HCT116 (cell line): ENCODE results near the gene IRS1. TPM values are rescaled to one million over a fixed set of nuclear protein-coding genes. Genes with fewer than 3 reads are reported as not detected.

Source experiments
- ATAC-seq: fragments of 200-7000 bp; cut with Tn5 transposase; 2 replicates; pipeline ENCODE4 v1.9.1; 2020; ENCODE audit warnings: mild to moderate bottlenecking, moderate library complexity
- BruUV-seq: library from RNA; stranded (reverse); fragments of 400-500 nt; replicated peaks from 2 replicates; lab custom pipeline; 2021; lab: Mats Ljungman, UMichigan
- CTCF ChIA-PET: fragments of 300-600 bp; sonication (Branson Sonifier 250); formaldehyde crosslinking; loops from one replicate; lab custom pipeline; 2021; ENCODE audit warnings: antibody characterized with exemption; lab: Charles Lee
- POLR2A ChIA-PET: fragments of 300-600, 350-600 bp; sonication (Branson Sonifier 250); formaldehyde crosslinking; loops from one replicate; lab custom pipeline; 2021; ENCODE audit warnings: antibody characterized with exemption; lab: Charles Lee
- RAD21 ChIA-PET, 2 experiments: fragments of 300-600 bp; sonication (Branson Sonifier 250); formaldehyde crosslinking; loops; one replicate each; lab custom pipeline; 2023; ENCODE audit warnings: low total read pairs in 2 of 2; ENCODE audit not compliant: uncharacterized antibody in 2 of 2, unreplicated experiment in 2 of 2, low non-redundant PET in 1 of 2; lab: Charles Lee
- DNase-seq: peaks from one replicate; pipeline ENCODE4 v3.0.0-alpha.2; 2010; ENCODE audit warnings: low read depth, low spot score
- H2AFZ ChIP-seq: fragments of 200-600 bp; shearing (Covaris generic), sonication (generic); 2 replicates; pipeline ENCODE4 v1.6.1; 2017; ENCODE audit warnings: low read depth, mixed run types, mixed read lengths, antibody characterized with exemption, low read length; ENCODE audit not compliant: poor library complexity, severe bottlenecking
- H3K27ac ChIP-seq: 2 replicates; pipeline ENCODE4 v1.5.1; 2012; ENCODE audit warnings: low read depth, low read length
- H3K27me3 ChIP-seq: fragments of 200-600 bp; sonication (generic); 2 replicates; pipeline ENCODE4 v1.6.1; 2016; ENCODE audit warnings: mixed run types, low read length, mixed read lengths; ENCODE audit not compliant: insufficient read depth
- H3K36me3 ChIP-seq, 2 experiments: fragments of 200-500 bp in 1 of 2; fragments of 200-600 bp in 1 of 2; sonication (Bioruptor generic) in 1 of 2; sonication (generic) in 1 of 2; 2 replicates each; pipeline versions ENCODE4 v1.5.1 to v1.6.1; 2014 to 2016; ENCODE audit warnings: low read length in 2 of 2, inconsistent platforms in 1 of 2, mixed read lengths in 1 of 2, mixed run types in 1 of 2; ENCODE audit not compliant: insufficient read depth in 2 of 2, control insufficient read depth in 1 of 2
- H3K4me1 ChIP-seq, 2 experiments: fragments of 200-600 bp in 1 of 2; sonication (generic) in 1 of 2; 2 replicates each; pipeline versions ENCODE4 v1.5.1 to v1.6.1; 2012 to 2017; ENCODE audit warnings: low read length in 2 of 2, inconsistent platforms in 1 of 2, mild to moderate bottlenecking in 1 of 2, mixed read lengths in 1 of 2, mixed run types in 1 of 2, moderate library complexity in 1 of 2; ENCODE audit not compliant: insufficient read depth in 2 of 2, control insufficient read depth in 1 of 2
- H3K4me2 ChIP-seq: fragments of 200-600 bp; sonication (generic); 2 replicates; pipeline ENCODE4 v1.6.1; 2017; ENCODE audit warnings: mixed run types, low read length, mixed read lengths
- H3K4me3 ChIP-seq, 2 experiments: fragments of 200-600 bp in 1 of 2; sonication (generic) in 1 of 2; replicated peaks in 1 of 2; 2 replicates each; pipeline ENCODE4 v1.5.1; 2011 to 2016; ENCODE audit warnings: low read length in 2 of 2, control low read depth in 1 of 2, low read depth in 1 of 2, mild to moderate bottlenecking in 1 of 2, mixed read lengths in 1 of 2, mixed run types in 1 of 2
- H3K79me2 ChIP-seq: fragments of 200-600 bp; sonication (generic); 2 replicates; pipeline ENCODE4 v1.6.1; 2017; ENCODE audit warnings: mild to moderate bottlenecking, mixed run types, low read length, moderate library complexity, mixed read lengths; ENCODE audit not compliant: insufficient read depth
- H3K9ac ChIP-seq: fragments of 200-600 bp; sonication (generic); 2 replicates; pipeline ENCODE4 v1.6.1; 2016; ENCODE audit warnings: low read length, mixed read lengths
- H3K9me2 ChIP-seq: fragments of 200-600 bp; sonication (generic), shearing (Covaris generic); 2 replicates; pipeline ENCODE4 v1.6.1; 2017; ENCODE audit warnings: mixed run types, mild to moderate bottlenecking, moderate library complexity; ENCODE audit not compliant: insufficient read depth
- H3K9me3 ChIP-seq, 2 experiments: fragments of 200-500 bp in 1 of 2; fragments of 200-600 bp in 1 of 2; sonication (Bioruptor generic) in 1 of 2; sonication (generic) in 1 of 2; 2 replicates each; pipeline ENCODE4 v1.6.1; 2014 to 2017; ENCODE audit warnings: low read length in 2 of 2, mixed read lengths in 2 of 2, inconsistent platforms in 1 of 2, low read depth in 1 of 2, mild to moderate bottlenecking in 1 of 2, mixed run types in 1 of 2, moderate library complexity in 1 of 2; ENCODE audit not compliant: control insufficient read depth in 1 of 2, insufficient read depth in 1 of 2
- H4K20me1 ChIP-seq: fragments of 200-600 bp; sonication (generic), shearing (Covaris generic); 2 replicates; pipeline ENCODE4 v1.6.1; 2017; ENCODE audit warnings: mixed run types, mild to moderate bottlenecking, moderate library complexity; ENCODE audit not compliant: insufficient read depth
- ATF3 ChIP-seq: IDR thresholded peaks from 2 replicates; pipeline ENCODE4 v1.6.1; 2012
- CEBPB ChIP-seq: IDR thresholded peaks from 2 replicates; pipeline ENCODE4 v1.6.1; 2012; ENCODE audit warnings: low read depth
- CTCF ChIP-seq, 3 experiments: fragments of 200-600 bp in 1 of 3; sonication (generic) in 1 of 3; IDR thresholded peaks in 2 of 3; conservative IDR thresholded peaks in 1 of 3; 2 replicates each; pipeline ENCODE4 v1.5.1; 2012 to 2017; ENCODE audit warnings: low read depth in 2 of 3, low read length in 2 of 3, antibody characterized with exemption in 1 of 3, borderline replicate concordance in 1 of 3, control low read depth in 1 of 3, mild to moderate bottlenecking in 1 of 3, mixed read lengths in 1 of 3, mixed run types in 1 of 3, moderate library complexity in 1 of 3; ENCODE audit not compliant: insufficient read depth in 1 of 3
- EGR1 ChIP-seq: IDR thresholded peaks from 2 replicates; pipeline ENCODE4 v1.6.1; 2012; ENCODE audit warnings: low read depth
- ELF1 ChIP-seq: IDR thresholded peaks from 2 replicates; pipeline ENCODE4 v1.6.1; 2012; ENCODE audit warnings: low read depth, borderline replicate concordance
- EZH2phosphoT487 ChIP-seq: fragments of 200-600 bp; IDR thresholded peaks from 2 replicates; pipeline ENCODE4 v1.6.1; 2018; ENCODE audit warnings: antibody characterized with exemption, borderline replicate concordance
- JUND ChIP-seq: IDR thresholded peaks from 2 replicates; pipeline ENCODE4 v1.6.1; 2012
- MAX ChIP-seq: IDR thresholded peaks from 2 replicates; pipeline ENCODE4 v1.6.1; 2012
- POLR2A ChIP-seq: IDR thresholded peaks from 2 replicates; pipeline ENCODE4 v1.7.0; 2011; ENCODE audit warnings: borderline replicate concordance; ENCODE audit not compliant: insufficient read depth, insufficient read length; ENCODE audit errors: extremely low read depth
- POLR2AphosphoS5 ChIP-seq: IDR thresholded peaks from 2 replicates; pipeline ENCODE4 v1.6.1; 2011; ENCODE audit warnings: mild to moderate bottlenecking, low read depth, low read length, moderate library complexity
- RAD21 ChIP-seq: IDR thresholded peaks from 2 replicates; pipeline ENCODE4 v1.6.1; 2012; ENCODE audit warnings: low read depth, mild to moderate bottlenecking
- REST ChIP-seq: IDR thresholded peaks from 2 replicates; pipeline ENCODE4 v1.6.1; 2012; ENCODE audit warnings: low read depth
- SIN3A ChIP-seq: IDR thresholded peaks from 2 replicates; pipeline ENCODE4 v1.6.1; 2012; ENCODE audit warnings: low read depth
- SP1 ChIP-seq: IDR thresholded peaks from 2 replicates; pipeline ENCODE4 v1.6.1; 2012; ENCODE audit warnings: low read depth
- YY1 ChIP-seq: IDR thresholded peaks from 2 replicates; pipeline ENCODE4 v1.6.1; 2011; ENCODE audit warnings: low read length, low read depth, moderate library complexity, mild to moderate bottlenecking; ENCODE audit not compliant: insufficient replicate concordance; ENCODE audit errors: extremely low read depth
- ZBTB33 ChIP-seq: IDR thresholded peaks from 2 replicates; pipeline ENCODE4 v1.6.1; 2011; ENCODE audit warnings: mild to moderate bottlenecking, low read length, moderate library complexity; ENCODE audit not compliant: insufficient replicate concordance; ENCODE audit errors: extremely low read depth
- ZFX ChIP-seq: fragments of 450-650 bp; IDR thresholded peaks from 2 replicates; pipeline ENCODE4 v1.6.1; 2017
- intact Hi-C: fragments of 100-400 bp; cut with micrococcal nuclease; formaldehyde crosslinking; loops from 2 replicates; pipeline ENCODE4 v1.10.0; 2022
- total RNA-seq: library from RNA; stranded (reverse); gene quantifications from one replicate; pipeline ENCODE4 v1.2.1, GENCODE V29; 2021; ENCODE audit not compliant: unreplicated experiment

Gene IRS1
- total RNA-seq, 1 experiment from 2014 or later, result 88.8 TPM

- H3K27ac ChIP-seq, result peak overlapping the region; percentile 47; the same call in 1 of the 2 replicates
- ChIA-PET POLR2A (interaction anchor here (1.5 kb wide), 1 partner anchor 9 kb away, joined by 5 read pairs; no protein-coding TSS in a partner anchor), CTCF (no interaction called here), RAD21 (no interaction called here)
- no peak overlapping the region for H3K9ac ChIP-seq
- H3K79me2 ChIP-seq, result no peaks in the 10 kb centered on the region
- H4K20me1 ChIP-seq, result no peaks in the 10 kb centered on the region
- no peak overlapping the region for H3K4me2 ChIP-seq
- TF ChIP-seq REST (no peak), SP1 (no peak), CTCF (IDR thresholded peaks at IDR 0.05 in 2 of 3, conservative IDR thresholded peaks at IDR 0.05 in 1 of 3; ENCODE audit: borderline replicate concordance in 1 of 3, insufficient read depth in 1 of 3, low read depth in 2 of 3, low read length in 2 of 3) (no peak), ZFX (no peak), MAX (no peak), YY1 (no peak), CEBPB (no peak), JUND (no peak), EGR1 (no peak), ELF1 (no peak), POLR2AphosphoS5 (no peak), EZH2phosphoT487 (no peak), RAD21 (no peak), POLR2A (no peak), ZBTB33 (no peak), ATF3 (no peak), SIN3A (no peak)
- H2AFZ ChIP-seq, result no peak overlapping the region
- H3K4me1 ChIP-seq, result peaks cover 30 to 35% of the 10 kb centered on the region in 2 experiments
- H3K9me3 ChIP-seq, result no peaks in the 10 kb centered on the region
- no TSS peak for BruUV-seq
- ATAC-seq (0 out of 2 replicates have a peak, but pooled peaks have one; percentile 26), DNase-seq (no peak)
- H3K4me3 ChIP-seq, result no peak overlapping the region
- peaks cover 0 to 3% of the 10 kb centered on the region in 2 experiments; a peak in 1 of 4 replicates for H3K36me3 ChIP-seq
- intact Hi-C loops, result no loop called here
- no peaks in the 10 kb centered on the region for H3K27me3 ChIP-seq
- no peaks in the 10 kb centered on the region for H3K9me2 ChIP-seq
Measured at GRCh38 chr2:226683944-226684562, 115.6 kb downstream of the IRS1 start.
